DND-41 (cell line): ENCODE measurements around the gene SCD5.

Source experiments
- ATAC-seq: fragments of 200-7000 bp; cut with Tn5 transposase; 3 replicates; pipeline ENCODE4 v1.9.1; 2021; ENCODE audit warnings: low read depth; ENCODE audit not compliant: insufficient read depth
- DNase-seq: peaks from one replicate; pipeline ENCODE4 v3.0.0-alpha.2; 2020
- H2AFZ ChIP-seq: 2 replicates; pipeline ENCODE4 v1.6.0; 2012; ENCODE audit warnings: low read depth, low read length
- H3K27ac ChIP-seq: 2 replicates; pipeline ENCODE4 v1.5.1; 2012; ENCODE audit warnings: low read length, inconsistent platforms
- H3K27me3 ChIP-seq: fragments of 200-600 bp; sonication (generic); 2 replicates; pipeline ENCODE4 v1.6.0; 2012; ENCODE audit warnings: low read length, mild to moderate bottlenecking, inconsistent platforms; ENCODE audit not compliant: insufficient read depth, poor library complexity
- H3K36me3 ChIP-seq: 2 replicates; pipeline ENCODE4 v1.5.1; 2012; ENCODE audit warnings: low read length, inconsistent platforms; ENCODE audit not compliant: insufficient read depth
- H3K4me1 ChIP-seq: 2 replicates; pipeline ENCODE4 v1.5.1; 2012; ENCODE audit warnings: mild to moderate bottlenecking, low read length; ENCODE audit not compliant: insufficient read depth
- H3K4me2 ChIP-seq: 2 replicates; pipeline ENCODE4 v1.6.0; 2012; ENCODE audit warnings: mild to moderate bottlenecking, moderate library complexity, low read length, inconsistent platforms; ENCODE audit not compliant: insufficient read depth
- H3K4me3 ChIP-seq, 2 experiments: fragments of 200-600 bp in 1 of 2; shearing (Covaris generic) in 1 of 2; 2 replicates each; pipeline ENCODE4 v1.5.1; 2012 to 2016; ENCODE audit warnings: inconsistent platforms in 2 of 2, low read length in 2 of 2, mild to moderate bottlenecking in 2 of 2, low read depth in 1 of 2, moderate library complexity in 1 of 2
- H3K79me2 ChIP-seq: 2 replicates; pipeline ENCODE4 v1.6.0; 2012; ENCODE audit warnings: low read length, inconsistent platforms; ENCODE audit not compliant: insufficient read depth
- H3K9ac ChIP-seq: 2 replicates; pipeline ENCODE4 v1.6.0; 2012; ENCODE audit warnings: low read depth, mild to moderate bottlenecking, inconsistent platforms, low read length, moderate library complexity
- H3K9me3 ChIP-seq: 2 replicates; pipeline ENCODE4 v1.5.1; 2012; ENCODE audit warnings: low read length, moderate library complexity, mild to moderate bottlenecking, inconsistent platforms; ENCODE audit not compliant: insufficient read depth, severe bottlenecking
- H4K20me1 ChIP-seq: 2 replicates; pipeline ENCODE4 v1.6.0; 2012; ENCODE audit warnings: low read length; ENCODE audit not compliant: insufficient read depth
- EZH2 ChIP-seq: IDR thresholded peaks from 3 replicates; pipeline ENCODE4 v1.6.1; 2012; ENCODE audit warnings: borderline replicate concordance, low read depth, mild to moderate bottlenecking, moderate library complexity, low read length, inconsistent platforms; ENCODE audit not compliant: severe bottlenecking
- TF ChIP-seq, protein P1 (sequence below): IDR thresholded peaks from 2 replicates; pipeline ENCODE4 v1.5.1; 2012; ENCODE audit warnings: borderline replicate concordance, low read length, moderate library complexity, mild to moderate bottlenecking; ENCODE audit not compliant: poor library complexity, severe bottlenecking; ENCODE audit errors: extremely low read depth

SCD5 gene

DNA sequence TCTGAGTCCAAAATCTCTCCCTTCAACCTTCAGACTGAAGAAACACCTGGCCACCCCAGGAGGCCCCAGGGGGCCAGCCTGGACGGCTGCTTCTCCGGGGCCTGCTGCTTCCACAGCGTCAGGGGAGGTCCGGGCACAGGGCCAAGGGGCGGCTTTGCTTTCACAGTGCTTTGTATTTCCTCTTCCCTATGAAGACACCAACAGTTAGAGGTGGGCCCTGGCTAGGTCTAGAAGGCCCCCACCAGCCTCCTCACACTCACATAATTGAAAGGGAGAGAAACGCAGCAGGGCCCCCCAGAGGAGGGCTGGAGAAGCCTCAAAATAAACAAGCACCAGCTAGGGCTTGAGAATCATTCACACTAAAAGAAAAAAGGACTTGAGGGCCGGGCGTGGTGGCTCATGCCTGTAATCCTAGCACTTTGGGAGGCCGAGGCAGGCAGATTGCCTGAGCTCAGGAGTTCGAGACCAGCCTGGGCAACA, 17.8 kb downstream of the SCD5 start:
- peak; percentile 81 for DNase-seq
- 0 out of 2 replicates have a peak, but pooled peaks cover 5% of the 10 kb centered on the region for H3K4me1 ChIP-seq
- peaks cover 78% of the 10 kb centered on the region for H3K79me2 ChIP-seq
- no peak overlapping the region for H3K27ac ChIP-seq
- H3K36me3 ChIP-seq: 0 out of 2 replicates have a peak, but pooled peaks cover 5% of the 10 kb centered on the region
- H2AFZ ChIP-seq: no peak overlapping the region
- H4K20me1 ChIP-seq: peaks cover 46% of the 10 kb centered on the region
- H3K4me2 ChIP-seq: no peak overlapping the region
- TF ChIP-seq, protein P1, sequence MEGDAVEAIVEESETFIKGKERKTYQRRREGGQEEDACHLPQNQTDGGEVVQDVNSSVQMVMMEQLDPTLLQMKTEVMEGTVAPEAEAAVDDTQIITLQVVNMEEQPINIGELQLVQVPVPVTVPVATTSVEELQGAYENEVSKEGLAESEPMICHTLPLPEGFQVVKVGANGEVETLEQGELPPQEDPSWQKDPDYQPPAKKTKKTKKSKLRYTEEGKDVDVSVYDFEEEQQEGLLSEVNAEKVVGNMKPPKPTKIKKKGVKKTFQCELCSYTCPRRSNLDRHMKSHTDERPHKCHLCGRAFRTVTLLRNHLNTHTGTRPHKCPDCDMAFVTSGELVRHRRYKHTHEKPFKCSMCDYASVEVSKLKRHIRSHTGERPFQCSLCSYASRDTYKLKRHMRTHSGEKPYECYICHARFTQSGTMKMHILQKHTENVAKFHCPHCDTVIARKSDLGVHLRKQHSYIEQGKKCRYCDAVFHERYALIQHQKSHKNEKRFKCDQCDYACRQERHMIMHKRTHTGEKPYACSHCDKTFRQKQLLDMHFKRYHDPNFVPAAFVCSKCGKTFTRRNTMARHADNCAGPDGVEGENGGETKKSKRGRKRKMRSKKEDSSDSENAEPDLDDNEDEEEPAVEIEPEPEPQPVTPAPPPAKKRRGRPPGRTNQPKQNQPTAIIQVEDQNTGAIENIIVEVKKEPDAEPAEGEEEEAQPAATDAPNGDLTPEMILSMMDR: no peak
- TF ChIP-seq EZH2: no peak
- H3K4me3 ChIP-seq: no peak overlapping the region
- H3K27me3 ChIP-seq: no peaks in the 10 kb centered on the region
- ATAC-seq: peak; percentile 94
- H3K9ac ChIP-seq: no peak overlapping the region
- H3K9me3 ChIP-seq: no peaks in the 10 kb centered on the region

DNA sequence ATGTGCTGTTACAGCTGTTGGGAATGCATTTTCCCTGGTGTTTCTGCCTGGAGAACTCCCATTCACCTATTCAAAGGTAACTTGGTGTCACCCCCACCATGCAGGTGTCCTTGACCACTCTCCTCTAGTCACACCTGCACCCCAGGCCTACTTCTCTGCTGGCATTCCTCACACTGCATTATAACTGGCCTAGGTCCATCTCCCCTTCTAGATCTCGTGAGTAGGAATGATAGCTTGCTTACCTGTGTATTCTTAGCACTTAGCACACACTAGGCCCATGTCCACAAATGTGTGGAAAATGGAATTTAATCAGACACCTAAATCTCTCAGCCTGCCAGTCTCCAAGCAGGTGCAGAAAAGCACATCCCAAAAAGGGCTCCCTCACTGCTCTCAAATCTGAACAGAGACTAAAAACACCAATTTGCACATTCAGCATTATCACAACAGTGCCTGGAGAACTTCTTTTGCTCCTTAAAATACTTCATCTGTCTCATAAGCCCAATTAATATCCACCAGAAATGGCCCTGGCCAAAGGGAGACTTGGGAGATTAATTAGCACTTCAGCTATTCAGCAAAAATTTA, 18.3 kb downstream of the SCD5 start:
- no peak overlapping the region for H3K4me2 ChIP-seq
- H2AFZ ChIP-seq: no peak overlapping the region
- 0 out of 2 replicates have a peak, but pooled peaks cover 5% of the 10 kb centered on the region for H3K4me1 ChIP-seq
- DNase-seq: no peak
- H3K9me3 ChIP-seq: no peaks in the 10 kb centered on the region
- H3K9ac ChIP-seq: no peak overlapping the region
- H3K27me3 ChIP-seq: no peaks in the 10 kb centered on the region
- H3K79me2 ChIP-seq: peaks cover 75% of the 10 kb centered on the region
- peaks cover 7% of the 10 kb centered on the region; the same call in 1 of the 2 replicates for H3K36me3 ChIP-seq
- H3K27ac ChIP-seq: 0 out of 2 replicates have a peak overlapping the region, but pooled peaks have one; percentile 18
- H4K20me1 ChIP-seq: peaks cover 48% of the 10 kb centered on the region
- TF ChIP-seq EZH2: no peak
- TF ChIP-seq, protein P1: no peak
- no peak for ATAC-seq
- no peak overlapping the region for H3K4me3 ChIP-seq

DNA sequence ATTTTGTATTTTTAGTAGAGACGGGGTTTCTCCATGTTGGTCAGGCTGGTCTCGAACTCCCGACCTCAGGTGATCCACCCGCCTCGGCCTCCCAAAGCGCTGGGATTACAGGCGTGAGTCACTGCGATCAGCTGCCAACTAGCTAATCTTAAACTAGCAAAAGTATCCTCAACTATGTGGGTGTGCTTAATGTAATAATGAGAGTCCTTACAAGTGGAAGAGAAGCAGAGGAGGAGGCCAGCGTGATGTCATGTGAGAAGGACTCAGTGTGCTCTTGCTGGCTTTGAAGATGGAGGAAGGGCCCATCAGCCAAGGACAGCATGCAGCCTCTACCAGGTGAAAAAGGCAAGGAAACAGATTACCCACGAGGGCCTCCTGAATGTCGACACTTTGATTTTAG, 19.6 kb downstream of the SCD5 start:
- Histone ChIP-seq H3K27ac (no peak overlapping the region), H3K9ac (no peak overlapping the region), H3K4me3 (no peak overlapping the region), H3K79me2 (peaks cover 74% of the 10 kb centered on the region), H3K27me3 (no peaks in the 10 kb centered on the region), H4K20me1 (peaks cover 51% of the 10 kb centered on the region), H3K36me3 (peaks cover 12% of the 10 kb centered on the region), H3K4me2 (no peak overlapping the region), H2AFZ (no peak overlapping the region), H3K9me3 (no peaks in the 10 kb centered on the region), H3K4me1 (0 out of 2 replicates have a peak, but pooled peaks cover 5% of the 10 kb centered on the region)
- ATAC-seq (no peak), DNase-seq (no peak)
- TF ChIP-seq, protein P1: no peak
- TF ChIP-seq EZH2: no peak
